HG03066 (cell line): ENCODE results near the gene FOXI1.
"Not testable (repeated sequence)": the region's sequence is repeated elsewhere in the genome, so short reads cannot be mapped to it uniquely, and the experiment has no call there.

Experiments
- ATAC-seq: cut with Tn5 transposase; IDR thresholded peaks from one replicate; pipeline ENCODE4 v1.9.1; 2021; ENCODE audit warnings: low read depth; ENCODE audit not compliant: unreplicated experiment

FOXI1 gene

DNA sequence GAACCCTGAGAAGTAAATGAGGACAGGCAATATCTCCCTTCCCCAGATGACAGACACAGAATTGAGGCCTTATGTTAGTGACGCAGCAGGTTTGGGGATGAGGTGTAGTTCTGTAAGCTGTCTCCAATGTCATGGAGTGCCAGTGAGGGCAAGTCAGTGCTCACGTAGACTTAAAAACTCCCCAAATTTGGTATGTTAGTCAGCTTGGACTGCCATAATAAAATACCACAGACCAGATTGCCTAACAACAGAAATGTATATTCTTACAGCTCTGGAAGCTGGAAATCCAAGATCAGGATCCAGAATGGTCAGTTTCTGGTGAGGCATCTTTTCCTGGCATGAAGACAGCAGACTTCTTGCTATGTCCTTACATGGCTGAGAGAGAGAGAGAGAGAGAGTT, 14.9 kb downstream of the FOXI1 start:
- no peak for ATAC-seq

DNA sequence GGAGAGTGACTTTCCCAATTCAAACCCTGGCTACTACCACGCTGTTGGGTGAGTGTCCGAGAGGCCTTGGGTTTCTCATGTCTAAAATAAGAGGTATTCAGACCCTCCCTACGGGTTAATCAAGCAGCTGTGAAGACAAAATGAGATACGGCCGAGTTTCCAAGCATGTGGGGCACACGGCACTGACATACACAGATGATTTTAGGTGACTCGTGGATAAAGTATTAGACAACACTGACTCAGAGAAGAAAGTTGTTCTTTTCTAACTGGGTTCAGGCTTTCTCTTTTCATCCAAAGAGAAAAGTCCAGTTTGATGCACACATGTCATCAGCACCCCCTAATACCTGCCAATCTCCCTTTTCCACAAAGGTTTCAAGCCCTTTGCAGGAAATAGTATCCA, 15.6 kb downstream of the FOXI1 start:
- no peak for ATAC-seq

DNA sequence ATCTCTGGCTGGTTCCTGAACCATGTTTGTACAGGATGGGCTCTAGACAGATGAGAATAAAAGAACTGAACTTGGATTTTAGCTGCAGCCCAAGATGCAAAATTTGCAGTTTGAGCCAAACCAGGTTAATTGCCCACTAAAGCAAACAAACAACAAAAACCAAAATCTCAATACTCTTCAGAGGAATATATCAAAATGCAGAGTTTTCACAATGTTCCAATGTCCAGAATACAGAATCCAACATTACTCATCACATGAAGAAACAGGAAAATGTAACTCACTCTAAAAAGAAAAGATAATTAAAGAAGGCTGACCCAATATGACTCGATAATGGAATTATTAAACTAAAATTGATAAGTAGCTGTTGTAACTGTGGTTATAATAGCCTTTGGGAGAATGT, 20.4 kb downstream of the FOXI1 start:
- ATAC-seq = no peak

DNA sequence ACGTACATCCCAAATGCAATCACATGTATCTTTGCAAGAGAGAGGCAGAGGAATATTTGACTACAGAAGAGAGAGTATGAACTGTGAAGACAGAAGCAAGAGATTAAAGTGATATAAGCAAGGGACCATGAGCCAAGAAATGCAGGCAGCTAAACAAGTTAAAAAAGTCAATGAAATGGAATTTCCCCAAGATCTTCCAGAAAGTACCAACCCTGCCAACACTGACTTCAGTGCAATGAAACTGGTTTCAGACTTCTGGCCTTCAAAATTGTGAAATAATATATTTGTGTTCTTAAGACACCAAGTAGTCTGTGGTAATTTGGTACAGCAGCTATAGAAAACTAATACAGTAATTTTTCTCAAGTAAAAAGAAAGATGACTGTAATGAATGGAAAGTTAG, 20.9 kb downstream of the FOXI1 start:
- no peak for ATAC-seq

DNA sequence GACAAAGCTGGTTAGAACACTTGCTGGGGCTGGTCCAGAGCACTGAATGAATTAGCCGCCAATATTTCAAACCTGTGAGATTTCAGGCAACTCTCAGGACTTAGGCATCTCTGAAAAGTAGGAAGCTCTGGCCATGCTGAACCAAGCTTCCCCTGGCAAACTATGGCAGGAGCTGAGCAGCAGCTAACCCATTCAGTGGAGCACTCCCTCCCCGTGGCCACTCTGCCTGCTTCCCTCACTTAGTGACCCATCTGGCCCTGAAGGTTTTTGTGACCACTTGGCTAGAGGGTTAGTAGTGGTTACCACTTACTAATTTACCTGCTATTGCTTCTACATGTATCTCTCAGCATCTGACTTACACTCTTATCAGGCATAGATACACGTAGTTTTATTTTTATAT, 25.5 kb downstream of the FOXI1 start:
- ATAC-seq = no peak

DNA sequence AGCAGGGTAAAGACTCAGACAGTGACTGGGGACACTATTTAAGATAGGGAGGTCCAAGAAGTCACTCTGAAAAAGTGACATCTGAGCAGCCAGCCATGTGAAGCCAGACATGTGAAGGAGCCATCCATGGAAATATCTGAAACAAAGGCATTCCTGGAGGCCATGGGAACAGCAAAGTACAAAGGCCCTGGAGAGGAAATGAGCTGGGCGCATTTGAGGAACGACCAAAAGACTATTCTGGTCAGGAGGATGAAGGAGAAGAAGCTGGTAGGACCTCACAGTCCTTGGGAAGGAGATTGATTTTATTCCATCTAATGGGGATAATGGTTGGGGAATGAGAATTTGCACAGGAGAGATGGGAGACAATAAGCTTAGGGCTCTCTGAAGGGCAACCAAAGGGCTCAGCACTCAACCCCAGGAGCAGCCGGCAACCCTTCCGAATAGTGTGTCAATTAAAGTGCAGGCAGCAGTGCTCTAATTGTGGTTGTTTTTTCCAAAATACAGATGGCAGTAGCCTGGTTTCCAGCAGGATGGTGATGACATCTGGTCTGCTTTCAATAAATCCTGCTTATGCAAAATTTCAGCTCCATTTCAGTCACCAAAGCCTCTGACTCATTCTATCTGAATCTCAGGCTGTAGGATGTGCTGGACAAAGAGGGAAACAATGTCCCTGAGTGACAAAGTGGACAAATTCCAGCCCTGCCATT, 26.7 kb downstream of the FOXI1 start:
- no peak for ATAC-seq

DNA sequence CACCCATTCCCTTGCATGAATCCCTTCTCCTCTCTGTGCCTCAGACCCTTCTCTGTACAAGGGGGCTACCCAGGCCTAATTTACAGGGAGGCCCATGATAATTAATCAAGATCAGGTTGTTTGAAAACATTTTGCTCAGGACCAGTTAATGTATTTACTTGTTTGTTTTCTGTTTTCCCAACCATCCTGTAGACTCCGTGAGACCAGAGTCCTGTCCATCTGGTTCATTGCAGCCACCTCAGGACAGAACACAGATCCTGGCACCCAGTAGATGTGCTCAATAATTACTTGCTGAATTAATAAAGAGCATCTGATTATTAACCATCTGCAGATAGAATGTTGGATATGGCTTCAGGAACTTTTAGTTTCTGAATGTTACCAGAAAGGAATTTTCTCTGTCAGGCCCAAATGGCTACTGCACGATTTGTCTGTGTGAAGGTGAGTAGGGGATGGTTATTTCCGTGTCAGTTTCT, 27.3 kb downstream of the FOXI1 start:
- ATAC-seq = no peak

DNA sequence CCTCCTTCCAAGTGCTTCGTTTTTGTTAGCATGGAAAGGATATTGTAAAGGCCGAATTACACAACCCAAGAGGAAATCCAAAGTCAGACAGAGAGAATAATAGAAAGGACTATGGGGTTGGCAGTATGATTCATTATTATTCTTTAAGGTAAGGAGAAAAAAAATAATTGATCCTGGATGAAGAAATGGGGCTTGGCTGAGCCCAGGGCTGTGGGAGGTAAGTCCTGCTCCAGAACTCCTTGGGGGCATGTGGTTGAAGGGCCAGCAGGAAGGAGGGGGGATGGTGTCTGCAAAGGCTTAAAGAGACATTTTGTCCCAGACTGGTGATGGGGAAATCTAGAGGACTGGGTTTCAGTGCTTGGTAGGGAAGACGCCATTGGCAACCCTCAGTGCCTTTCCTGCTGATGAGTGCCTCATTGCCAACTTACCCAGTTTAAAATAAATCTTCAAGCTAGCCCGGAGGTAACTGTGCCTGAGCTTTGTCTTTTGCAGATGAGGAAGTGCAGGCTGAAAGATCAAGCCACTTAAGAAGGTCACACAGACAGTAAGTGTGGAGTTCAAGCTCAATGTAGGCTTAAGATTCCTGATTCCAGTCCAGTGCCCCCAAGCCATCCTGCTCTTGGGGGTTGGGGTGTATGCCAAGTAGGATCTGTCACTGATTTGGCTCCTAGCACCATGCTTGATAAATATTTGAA, 30.2 kb downstream of the FOXI1 start:
- ATAC-seq = no peak

DNA sequence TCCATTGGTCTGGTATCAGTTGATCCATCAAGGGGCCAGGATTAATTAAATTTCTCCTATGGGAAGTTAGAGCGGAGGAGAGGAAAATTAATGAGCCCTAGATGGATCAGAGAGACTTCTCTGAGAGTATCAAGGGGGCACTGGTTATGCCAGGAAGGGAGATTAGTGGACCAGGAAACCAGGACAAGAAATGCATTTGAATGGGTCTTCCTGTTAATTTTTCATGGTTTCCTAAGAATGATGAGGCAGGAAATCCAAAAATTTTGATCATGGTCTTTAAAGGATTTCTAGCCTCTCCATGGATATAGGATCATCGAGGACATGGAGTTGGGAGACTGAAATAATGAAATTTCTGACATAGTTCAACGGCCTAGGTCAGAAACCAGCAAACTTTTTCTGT, 30.8 kb downstream of the FOXI1 start:
- no peak for ATAC-seq

DNA sequence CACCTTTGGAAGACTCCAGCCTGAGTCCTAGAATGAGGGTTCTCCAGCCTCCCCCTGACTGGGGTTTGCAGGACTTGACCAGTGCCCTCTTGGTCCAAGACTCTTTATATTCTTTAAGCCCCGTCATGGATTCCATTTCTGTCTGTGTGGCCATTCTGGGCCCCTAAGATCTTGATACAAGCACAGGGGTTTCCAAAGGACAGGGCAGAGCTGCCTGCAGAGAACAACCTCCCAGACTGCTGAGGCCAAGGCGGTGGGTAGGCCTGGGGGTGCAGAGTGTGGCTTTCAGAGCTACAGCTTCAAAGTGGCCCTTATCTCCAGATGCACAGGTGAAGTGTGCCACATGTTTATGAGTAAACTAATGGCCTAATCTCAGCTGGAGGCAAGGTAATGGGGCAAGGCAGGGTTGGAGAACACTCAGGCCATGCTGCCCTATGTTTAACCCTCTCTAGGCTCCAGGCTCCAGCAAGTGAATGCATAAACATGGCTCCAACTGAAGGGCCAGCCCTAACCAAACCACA, 32.1 kb downstream of the FOXI1 start:
- ATAC-seq = no peak

DNA sequence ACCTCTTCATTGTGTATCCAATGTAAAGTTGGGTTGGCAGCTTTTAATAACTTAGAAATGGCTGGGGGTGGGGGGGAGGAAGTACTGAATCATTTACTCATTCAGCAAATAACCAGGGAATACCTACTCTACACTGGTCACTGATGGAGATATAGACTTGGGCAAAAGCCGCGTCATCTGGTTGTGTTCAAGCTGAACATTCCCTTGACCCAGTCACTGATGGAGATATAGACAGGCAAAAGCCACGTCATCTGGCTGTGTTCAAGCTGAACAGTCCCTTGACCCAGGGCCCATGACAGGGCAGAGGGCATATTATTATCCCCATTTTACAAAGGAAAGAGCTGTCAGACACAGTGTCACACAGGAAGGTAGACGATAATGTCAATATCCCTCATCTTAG, 32.6 kb downstream of the FOXI1 start:
- ATAC-seq = no peak

DNA sequence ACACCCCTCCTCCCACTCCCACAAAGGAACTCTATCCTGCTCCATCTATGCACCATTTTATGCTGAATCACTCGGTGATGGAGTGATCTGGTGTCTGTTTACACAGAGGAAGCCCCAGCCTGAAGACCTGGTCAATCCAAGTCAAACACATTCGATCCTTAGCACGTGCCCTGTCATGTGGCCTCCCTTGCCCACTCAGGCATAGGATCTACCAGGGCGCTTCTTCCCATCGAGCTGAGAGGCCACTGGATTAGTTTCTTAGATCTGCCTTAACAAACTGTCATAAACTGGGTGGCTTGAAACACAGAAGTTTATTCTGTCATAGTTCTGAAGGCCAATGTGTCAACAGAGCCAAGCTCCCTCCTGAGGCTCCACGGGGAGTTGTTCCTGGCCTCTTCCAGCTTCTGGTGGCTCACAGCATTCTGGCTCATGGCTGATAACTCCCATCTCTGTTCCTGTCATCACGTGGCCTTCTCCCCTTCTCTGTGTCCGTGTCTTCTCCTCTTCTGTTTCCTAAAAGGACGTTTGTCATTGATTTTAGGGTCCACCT, 34.2 kb downstream of the FOXI1 start:
- ATAC-seq = no peak

DNA sequence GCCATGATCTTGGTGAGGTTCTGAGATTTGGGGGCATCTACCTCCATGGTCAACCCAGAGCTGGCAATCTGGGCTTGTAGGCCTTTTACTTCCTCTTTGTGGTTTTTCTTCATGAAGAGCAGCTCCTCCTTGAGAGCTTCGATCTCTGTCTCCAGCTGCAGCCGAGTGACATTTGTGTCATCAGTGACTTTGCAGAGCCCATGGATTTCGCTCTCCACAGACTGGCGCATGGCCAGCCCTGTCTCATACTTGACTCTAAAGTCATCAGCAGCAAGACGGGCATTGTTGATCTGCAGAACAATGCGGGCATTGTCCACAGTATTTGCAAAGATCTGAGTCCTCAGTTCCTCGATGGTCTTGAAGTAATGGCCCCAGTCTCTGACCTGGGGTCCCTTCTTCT, 35.5 kb downstream of the FOXI1 start:
- not testable (repeated sequence) for ATAC-seq

DNA sequence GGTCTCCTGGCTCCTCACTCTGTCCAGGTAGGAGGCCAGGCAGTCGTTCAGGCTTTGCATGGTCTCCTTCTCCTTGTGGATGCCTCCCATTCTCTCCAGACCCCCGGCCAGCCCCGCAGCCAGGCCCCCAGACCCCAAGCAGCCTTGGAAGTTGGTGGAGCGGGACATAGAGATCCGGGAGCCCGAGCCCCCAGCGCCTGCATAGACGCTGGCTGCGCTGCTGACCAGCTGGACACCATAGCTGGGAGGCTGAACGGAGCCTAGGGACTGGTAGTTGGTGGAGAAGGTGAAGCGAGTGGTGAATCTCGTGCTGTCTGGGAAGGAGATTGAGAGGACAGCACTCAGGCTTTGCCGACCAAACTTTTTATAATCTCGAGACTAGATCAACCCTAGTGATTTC, 35.9 kb downstream of the FOXI1 start:
- ATAC-seq = no peak

DNA sequence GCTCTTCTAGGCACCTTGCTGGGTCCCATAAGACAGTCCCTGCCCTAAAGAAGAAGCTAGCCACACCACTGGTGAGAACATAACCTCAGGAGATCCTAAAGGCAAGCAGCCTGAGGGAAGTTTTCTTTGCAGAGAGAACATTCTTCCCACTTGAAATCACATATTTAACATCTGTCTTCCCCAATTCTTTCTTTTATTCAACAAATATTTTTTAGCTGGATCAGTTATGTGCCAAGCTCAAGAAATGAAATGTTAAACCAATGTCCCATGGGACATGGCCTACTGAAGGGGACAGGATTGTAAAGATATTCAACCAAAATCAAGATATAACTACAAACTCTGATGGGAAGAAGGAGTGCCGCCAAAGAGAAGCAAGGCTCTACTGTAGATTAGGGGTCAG, 36.5 kb downstream of the FOXI1 start:
- ATAC-seq = no peak

DNA sequence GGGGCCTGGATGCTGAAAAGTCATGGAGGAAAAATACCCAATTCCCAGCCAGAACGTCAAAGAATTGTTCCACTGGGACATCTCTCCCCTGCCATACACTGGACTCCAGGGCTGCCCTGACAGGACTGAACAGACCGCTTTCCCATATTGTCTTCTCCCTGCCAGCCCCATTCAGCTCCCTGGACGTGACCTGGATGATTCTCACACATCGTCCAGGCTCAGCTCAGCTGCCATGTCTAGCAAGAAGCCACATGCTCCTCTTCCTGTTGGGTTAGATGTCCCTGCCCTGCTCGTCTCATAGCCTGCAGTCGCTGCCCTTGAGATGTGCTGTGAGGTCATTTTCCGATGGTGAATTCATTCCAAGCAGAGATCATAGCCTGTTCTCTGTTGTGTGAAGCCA, 37.4 kb downstream of the FOXI1 start:
- no peak for ATAC-seq

DNA sequence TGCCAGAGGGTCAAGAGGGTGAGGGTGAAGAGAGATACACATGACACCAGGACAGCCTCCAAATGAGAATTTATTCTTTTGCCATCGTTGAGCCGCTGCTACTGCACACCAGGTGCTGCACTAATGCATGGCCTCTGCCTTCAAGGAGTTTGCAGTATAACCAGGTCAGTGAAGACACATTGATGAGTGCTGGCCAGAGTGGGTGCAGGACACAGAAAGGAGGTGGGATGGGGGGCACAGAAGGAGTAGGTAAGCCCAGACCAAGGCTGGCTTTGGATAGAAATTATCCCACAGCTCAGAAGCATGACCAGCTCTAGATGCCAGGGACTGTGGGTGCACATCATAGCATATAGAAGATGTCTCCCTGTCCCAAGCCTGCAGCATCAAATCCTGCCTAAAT, 38.0 kb downstream of the FOXI1 start:
- ATAC-seq = no peak

DNA sequence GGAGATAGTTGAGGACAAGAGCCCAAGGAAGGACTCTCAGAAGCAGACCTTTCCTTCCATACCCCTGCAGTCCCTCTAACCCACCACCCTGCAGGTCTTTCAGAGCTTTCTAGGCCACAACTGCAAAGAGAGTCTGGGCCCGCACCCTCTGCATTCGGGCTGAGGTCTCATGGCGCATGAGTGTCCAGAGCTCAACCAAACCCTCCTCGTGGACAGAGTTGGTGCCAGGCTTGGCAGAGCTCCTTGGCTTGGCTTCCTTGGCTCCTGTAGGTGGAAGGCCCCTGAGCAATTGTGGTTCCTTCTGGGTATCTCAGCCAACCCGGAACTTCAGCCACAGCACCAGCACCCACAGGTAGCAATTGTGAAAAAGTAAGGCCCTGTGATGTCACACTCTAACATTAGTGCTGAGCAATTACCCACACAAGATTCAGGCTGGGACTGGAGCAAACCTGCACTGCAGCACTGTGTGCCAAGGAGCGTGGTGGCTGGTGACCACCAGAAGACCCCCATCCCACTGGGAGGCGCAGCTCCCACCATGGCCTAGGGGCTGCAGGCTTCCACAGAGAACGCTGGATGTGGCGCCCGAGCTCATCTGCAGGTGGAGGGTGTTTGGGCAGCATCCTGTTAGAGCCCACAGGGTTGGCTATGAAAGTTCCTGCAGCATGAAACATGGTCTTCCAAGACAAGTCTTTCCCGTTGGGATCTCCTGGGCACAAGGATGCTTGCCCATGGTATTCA, 38.8 kb downstream of the FOXI1 start:
- ATAC-seq = no peak

DNA sequence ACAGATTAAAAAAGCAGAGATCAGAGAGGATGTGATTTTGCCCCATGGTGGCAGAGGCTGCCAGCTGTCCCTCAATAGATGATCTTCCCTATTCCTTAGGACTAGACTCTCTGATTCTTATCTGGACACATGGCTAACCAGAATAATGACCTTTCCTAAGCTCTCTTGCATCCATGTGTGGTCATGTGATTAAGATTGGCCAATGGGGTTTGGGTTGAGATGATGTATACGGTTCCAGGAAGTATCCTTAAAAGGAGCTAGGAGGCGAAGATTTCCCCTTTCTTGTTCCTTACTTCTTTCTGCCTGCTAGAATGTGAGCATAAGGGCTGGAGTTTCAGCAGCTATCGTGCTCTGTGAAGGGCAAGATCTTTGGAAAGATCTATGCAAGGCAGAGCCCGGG, 39.8 kb downstream of the FOXI1 start:
- no peak for ATAC-seq

DNA sequence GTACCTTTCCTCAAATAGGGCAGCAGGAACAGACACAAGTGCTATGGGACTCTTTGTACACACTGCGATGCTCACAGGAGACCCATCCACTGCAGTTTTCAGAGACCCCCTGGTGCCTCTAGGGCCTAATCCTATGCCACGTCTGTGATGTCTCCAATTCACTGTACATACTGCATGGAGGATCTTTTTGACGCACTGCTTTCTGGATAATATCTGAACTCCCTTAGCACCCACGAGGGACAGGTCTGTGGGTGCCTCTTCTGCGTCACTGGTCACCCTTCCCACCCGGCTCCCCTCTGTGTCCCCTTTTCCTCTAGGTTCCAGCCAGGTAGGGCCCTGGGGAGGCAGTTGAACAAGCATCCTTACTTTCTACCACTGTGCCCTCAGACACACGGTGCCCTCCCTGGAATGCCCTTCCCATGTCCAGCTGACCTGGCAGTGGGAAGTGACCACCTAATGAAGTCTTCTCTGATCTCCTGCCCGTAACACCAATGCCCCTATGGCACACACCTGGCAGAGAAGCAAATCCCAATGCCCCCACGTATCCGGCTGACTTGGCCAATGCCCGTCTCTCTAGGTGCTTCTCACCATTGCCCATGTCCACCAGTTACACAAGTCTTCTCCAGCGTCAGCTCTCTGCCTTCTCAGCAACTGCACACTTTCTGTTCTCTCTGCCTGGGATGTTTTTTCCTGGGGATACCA, 41.5 kb downstream of the FOXI1 start:
- no peak for ATAC-seq
